Measurements from ENCODE around the gene CDK6.

Gene CDK6

GRCh38 chr7:92793656-92794205 is 42.6 kb downstream of the CDK6 start:
- no peak for DNase-seq (ENCODE audit: low read depth)

DNA sequence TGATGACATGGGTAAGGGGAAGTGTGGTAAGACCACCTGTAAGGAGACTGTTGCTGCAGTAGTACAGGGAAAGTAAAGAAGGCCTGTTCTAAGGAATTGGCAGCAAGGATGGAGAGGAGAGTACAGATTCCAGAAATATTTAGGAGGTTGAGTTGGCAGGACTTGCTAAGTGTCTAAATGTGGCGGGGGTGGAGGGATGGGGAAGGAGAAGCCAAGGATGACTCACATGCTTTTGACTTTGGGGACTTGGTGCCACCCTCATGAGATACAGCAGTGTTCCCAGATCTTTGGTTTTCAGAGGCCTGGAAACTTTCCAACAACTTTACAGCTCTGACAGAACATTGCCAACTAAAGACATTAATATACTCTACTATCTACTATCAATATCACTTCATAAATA is 45.4 kb downstream of the CDK6 start:
- DNase-seq (ENCODE audit: low read depth), result no peak

- no peak for DNase-seq (ENCODE audit: low read depth)
Measured at GRCh38 chr7:92788559-92789183, 47.7 kb downstream of the CDK6 start.

DNA sequence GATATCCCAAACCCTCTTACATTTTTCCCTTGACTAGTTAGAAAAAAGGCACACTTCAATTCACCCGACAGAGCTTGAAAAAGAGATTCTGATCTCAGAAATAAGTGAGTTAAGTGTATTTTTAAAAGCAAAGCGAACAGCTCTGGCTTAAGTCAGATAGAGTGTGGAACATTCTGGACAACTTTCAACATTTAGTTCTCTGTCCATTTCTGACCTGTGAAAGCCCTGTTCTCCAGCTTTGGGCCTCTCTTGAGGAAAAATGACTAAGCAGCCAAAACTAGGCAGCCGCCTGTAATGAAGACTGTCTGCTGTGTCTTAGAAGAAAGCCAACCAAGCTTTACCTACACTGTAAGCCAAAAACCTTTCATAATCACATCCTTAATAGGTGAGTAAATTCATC is 50.5 kb downstream of the CDK6 start:
- peak; percentile 87 for DNase-seq (ENCODE audit: low read depth)

GRCh38 chr7:92784935-92785334 is 51.4 kb downstream of the CDK6 start:
- no peak for DNase-seq (ENCODE audit: low read depth)

DNA sequence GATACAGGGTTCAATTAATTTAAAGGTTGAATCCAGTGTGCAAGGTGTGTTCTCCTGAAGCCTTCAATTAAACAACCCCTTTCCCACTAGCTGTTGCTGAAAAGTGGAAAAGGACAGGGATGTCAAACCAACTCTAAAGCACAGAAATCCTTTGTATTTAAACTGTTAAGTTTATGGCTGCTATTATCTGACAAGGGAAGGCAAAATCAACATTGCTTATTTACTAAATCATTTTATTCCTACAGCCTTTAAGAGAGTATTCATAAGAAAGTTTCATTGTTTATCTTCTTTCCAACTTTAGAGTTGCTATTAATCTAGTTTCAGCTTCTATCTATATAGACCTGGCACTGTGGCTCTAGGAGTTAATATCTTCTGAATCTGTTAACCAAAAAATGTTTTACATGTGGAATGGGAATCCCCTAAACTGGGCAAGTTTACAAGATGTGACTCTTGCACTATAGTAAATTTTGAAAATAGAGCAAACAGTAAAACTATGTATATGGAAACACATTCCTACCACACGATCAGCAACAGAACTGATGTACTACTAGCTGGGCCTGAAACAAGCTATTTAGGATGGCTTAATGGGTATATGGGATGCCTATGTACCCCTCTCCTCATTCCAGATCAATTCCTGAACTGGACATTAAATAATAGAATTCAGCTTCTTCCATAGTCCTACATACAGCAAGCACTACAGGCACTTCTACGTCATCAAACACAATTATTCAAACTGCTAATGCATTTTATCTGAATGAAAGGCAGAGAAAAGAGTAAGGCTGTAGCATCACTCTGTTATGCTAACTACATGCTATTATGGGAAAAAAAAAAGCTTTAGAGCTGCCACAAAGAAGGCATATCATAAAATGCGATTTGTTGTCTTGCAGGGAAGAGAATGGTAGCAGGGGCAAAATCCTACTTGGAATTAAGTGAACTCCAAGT is 52.8 kb downstream of the CDK6 start:
- no peak for DNase-seq (ENCODE audit: low read depth)

DNA sequence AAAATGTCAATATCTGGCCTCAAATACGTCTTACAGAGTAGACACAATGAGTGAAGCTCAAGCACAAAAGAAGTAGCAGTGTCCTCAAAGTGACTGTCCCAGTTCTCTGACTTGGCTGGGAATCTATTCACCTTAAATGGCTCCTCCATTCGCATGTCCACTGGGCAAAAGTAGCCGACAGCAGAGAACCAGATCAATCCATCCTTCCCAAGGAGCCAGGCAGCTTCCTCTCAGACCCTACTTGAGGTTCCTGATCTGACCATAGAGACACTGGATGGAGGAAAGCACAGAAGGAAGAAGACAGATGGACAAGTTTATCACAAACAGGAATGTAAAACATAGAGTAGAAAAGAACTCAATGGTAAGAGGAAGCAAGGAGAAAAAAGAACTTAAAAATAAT is 53.5 kb downstream of the CDK6 start:
- DNase-seq (ENCODE audit: low read depth), result no peak

DNA sequence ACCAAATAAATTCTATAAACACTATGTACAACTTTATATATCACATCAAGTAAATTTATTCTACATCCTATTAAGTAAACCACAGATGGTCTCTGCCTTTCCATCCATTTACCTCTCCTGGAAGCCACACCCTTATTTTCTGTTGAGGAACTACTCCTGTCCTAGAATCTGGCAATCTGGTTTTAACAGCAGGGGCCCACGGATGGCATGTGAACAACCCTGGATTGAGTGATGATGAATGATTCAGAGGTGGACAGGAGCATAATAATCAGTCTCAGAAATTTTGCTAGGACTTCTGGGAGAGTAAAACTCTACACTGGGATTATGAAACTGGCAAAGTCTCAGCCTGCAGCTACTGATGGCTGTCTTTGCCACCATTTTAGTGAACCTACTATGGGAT is 54.1 kb downstream of the CDK6 start:
- DNase-seq (ENCODE audit: low read depth), result no peak

GRCh38 chr7:92781117-92781720 is 55.2 kb downstream of the CDK6 start:
- no peak for DNase-seq (ENCODE audit: low read depth)

- peak; percentile 95 for DNase-seq (ENCODE audit: low read depth)
Measured at GRCh38 chr7:92778972-92779371, 57.4 kb downstream of the CDK6 start.

GRCh38 chr7:92777993-92778392 is 58.4 kb downstream of the CDK6 start:
- DNase-seq (ENCODE audit: low read depth), result no peak

GRCh38 chr7:92773808-92774207 is 62.6 kb downstream of the CDK6 start:
- no peak for DNase-seq (ENCODE audit: low read depth)

DNA sequence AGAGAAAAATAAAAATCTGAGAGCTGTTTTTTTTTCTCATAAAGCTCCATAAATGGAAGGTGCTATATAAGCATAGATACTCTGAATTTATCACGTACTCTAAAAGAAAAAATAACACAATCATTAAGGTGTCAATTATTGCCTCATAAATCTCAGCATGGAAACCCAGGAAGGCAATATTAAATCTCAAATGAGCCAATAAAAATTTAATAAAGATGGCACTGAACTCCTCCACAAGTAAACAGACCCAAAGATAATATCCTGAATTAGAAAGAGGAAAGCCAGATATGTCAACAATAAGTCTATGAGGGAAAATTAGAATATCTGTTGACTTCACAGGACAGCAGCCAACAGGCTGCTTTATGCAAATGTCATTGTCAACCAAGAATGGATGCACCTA is 66.5 kb downstream of the CDK6 start:
- DNase-seq (ENCODE audit: low read depth), result no peak

- no peak for DNase-seq (ENCODE audit: low read depth)
Measured at GRCh38 chr7:92769394-92769699, 67.0 kb downstream of the CDK6 start.

DNA sequence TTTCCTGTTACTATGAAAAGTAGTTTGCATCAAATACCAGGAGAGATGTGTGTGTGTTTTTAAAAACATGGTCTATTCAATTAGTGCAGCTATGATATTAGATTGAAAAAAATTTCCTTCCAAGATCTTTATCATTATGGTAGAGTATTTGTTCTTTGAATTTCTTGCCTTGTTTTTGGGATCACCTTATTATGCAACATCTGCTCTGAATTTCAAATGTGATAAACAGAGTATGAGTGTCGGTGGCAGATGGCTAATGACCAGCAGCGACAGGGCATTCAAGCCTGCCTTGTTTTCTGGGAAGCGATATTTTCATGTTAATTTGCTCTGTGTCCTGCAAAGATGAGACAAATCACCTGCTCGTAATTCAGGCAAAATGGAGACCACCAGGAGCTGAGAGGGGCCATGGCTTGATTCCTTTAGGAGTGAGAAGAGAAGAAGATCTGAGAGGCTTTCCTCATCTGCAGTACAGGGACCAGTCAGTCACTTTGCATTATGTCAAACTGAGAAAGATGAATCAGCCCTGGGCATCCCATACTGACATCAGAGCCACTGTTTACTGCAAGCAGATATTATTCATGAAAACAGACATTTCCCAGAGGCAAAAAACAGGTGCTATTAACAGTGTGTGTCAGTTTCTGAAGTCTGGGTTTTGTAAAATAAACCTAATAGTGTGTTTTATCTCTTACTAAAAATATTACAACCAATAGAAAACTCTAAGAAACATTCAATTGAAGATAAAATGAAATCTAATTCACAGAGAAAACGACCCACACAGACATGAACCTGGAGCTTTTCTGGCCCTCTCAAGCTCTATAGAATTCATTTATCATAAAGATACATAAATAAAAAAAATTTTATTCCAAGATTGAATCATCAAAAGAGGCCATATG is 67.6 kb downstream of the CDK6 start:
- peak; percentile 82 for DNase-seq (ENCODE audit: low read depth)

- DNase-seq (ENCODE audit: low read depth), result peak; percentile 60
Measured at GRCh38 chr7:92767437-92767836, 68.9 kb downstream of the CDK6 start.

- DNase-seq (ENCODE audit: low read depth), result peak; percentile 57
Measured at GRCh38 chr7:92766461-92767003, 69.8 kb downstream of the CDK6 start.

DNA sequence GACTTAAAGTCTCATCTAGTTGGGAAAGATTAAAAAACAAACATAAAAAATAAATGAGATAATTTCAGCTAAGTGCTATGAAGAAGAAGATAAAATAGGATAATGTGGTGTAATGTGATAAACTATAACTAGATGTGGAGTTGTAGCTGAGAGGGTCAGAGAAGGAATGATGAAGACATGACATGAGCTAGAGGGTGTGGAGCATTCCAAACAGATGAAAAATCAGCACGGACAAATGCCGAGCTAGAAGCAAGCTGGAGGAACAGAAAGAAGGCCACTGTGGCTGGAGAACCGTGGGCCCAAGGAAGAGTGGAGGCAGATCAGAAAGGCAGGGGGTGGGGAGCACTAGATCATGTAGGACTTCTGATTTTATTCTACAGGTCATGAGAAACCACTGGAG is 70.6 kb downstream of the CDK6 start:
- peak; percentile 95 for DNase-seq (ENCODE audit: low read depth)

DNA sequence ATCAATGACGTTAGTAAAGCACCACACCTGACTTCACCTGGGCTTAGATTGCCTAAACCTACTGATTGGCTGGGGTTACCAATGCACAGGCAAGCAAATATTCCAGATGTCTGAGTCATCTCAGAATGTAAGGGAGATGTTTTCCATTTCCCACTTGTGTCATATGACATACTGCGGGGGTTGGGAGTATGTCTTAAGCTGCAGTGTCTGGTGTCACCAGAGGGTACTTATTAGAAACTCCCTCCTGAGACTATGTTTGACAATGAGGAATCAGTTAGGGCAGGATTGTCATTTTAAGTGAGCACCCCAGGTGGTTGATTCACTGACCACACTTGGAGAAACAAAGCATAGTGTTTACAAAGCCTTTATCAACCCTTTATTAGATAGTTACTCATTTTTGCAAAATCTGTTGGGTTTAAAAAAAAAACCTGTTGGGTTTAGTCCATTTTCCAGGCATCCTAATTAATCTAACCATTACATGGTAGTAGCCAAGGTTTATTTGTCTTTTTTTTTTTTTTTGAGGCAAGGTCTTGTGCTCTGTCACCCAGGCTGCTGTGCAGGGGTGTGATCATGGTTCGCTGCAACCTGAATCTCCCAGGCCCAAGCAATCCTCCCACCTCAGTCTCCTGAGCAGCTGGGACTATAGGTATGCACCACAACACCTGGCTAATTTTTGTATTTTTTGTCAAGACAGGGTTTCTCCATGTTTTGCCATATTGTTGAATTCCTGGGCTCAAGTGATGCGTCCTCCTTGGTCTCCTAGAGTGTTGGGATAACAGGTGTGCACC is 72.5 kb downstream of the CDK6 start:
- peak; percentile 83 for DNase-seq (ENCODE audit: low read depth)

- no peak for DNase-seq (ENCODE audit: low read depth)
Measured at GRCh38 chr7:92762851-92763250, 73.5 kb downstream of the CDK6 start.
